Stimulated activated CD8-positive, alpha-beta memory T cell treated with anti-CD3 and anti-CD28 coated beads, Interleukin-12 subunit alpha, Interleukin-12 subunit beta, amount 100 ng/mL, for 1 hour (primary cell): ENCODE measurements around the gene CTBP2.

Experiments
- DNase-seq: peaks from one replicate; pipeline ENCODE4 v3.0.0-alpha.2; 2020; ENCODE audit warnings: low read depth

CTBP2 gene

GRCh38 chr10:124971276-124971675 lies 189.1 kb downstream of the CTBP2 start:
- DNase-seq: no peak

DNA sequence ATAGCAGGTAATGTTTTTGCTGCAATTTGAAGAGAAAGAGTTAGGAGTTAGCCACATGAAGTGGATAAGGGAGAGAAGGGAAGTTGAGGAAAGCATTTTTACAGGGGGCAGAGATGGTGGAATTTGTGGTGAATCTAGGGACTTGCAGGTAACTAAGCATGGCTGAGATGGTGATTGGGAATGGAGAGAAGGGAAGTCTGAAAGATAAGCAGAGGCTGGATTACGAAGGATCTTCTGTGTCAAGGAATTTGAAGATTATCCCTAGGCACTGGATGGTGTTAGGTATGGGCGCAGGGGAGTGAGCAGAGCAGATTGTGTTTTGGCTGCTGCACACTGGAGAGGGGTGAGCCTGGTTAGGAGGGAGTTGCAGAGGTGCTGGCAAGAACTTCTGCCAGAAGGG lies 193.1 kb downstream of the CTBP2 start:
- DNase-seq: no peak

- no peak for DNase-seq
Measured at GRCh38 chr10:124966008-124966407, 194.4 kb downstream of the CTBP2 start.

- no peak for DNase-seq
Measured at GRCh38 chr10:124963866-124964720, 196.3 kb downstream of the CTBP2 start.

GRCh38 chr10:124962421-124962820 lies 197.9 kb downstream of the CTBP2 start:
- no peak for DNase-seq

DNA sequence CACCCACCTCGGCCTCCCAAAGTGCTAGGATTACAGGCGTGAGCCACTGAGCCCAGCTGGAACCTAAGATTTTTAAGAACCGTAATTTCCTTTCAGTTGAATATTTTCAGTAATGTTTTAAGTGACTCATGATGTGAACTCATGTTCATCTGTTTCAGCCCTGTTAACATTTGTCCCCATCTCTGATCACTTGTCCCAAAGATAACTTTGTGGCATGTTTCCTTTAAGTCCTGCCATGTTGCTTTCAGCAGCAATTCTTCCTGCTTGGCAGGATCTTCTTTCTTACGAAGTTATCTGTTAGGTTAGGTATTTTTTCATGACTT lies 199.2 kb downstream of the CTBP2 start:
- DNase-seq: no peak

DNA sequence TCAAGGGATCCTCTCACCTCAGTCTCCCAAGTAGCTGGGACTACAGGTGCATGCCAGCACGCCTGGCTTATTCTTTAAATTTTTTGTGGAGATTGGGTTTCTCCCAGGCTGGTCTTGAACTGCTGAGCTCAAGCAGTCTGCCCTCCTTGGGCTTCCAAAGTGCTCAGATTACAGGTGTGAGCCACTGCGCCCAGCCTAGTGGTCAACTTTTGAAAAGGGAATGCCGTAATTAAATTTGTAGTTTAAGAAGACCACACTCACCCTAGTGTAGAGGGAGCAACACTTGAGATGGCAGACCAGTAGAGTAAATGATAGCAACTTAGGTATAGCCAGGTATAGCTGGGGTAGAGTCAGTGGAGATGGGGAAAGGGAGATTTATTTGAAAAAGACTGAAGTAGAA lies 200.8 kb downstream of the CTBP2 start:
- DNase-seq: no peak

- DNase-seq: no peak
Measured at GRCh38 chr10:124957404-124957947, 202.9 kb downstream of the CTBP2 start.

DNA sequence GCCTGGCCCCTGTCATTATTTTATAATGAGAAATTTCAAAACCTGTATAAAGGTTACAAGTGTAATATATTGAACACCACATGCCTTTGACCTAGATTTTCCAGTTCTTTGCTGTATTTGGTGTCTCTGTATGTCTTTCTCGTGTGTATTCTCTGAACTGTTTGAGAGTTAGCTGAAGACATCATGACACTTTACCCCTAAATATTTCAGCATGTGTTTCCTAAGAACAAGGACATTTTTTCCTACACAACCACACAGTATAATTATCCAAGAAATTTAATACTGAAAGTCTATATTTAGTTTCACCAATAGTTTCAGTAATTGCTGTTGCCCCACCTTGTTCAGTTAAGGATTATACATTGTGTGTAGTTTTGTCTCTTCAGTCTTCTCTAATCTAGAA lies 203.6 kb downstream of the CTBP2 start:
- no peak for DNase-seq

DNA sequence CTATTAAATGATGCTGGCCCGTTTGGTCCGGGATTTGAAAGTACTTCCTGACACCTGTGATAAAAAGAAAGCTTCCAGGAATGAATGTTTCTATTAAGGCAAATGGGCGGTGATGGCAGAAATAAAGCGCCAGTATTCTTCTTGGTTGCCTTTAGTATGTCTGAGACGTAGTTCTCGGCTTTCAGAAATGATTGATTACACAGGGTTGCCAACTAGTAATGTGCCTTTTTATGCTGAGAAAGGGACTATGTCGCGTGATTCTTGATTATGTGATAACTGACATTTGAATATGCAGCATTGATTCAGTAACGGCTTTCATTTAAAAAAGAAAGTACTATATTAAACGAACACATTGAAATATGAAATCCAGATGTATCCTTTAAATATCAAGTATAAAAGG lies 204.5 kb downstream of the CTBP2 start:
- no peak for DNase-seq

DNA sequence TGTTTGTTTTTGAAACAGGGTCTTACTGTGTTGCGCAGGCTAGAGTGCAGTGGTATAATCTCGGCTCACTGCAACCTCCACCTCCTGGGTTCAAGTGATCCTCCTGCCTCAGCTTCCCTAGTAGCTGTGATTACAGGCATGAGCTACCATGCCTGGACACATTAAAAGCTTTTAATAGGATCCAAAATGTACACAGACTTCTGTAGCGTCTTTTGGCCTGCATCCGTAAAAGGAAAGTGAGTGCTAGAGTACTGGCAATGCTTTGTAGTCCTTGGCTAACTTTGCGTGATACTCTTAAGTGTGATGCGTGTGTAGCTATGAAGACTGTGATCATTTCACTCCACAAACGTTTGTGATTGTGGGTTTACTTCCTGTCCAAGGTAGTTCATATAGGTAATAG lies 205.1 kb downstream of the CTBP2 start:
- no peak for DNase-seq

GRCh38 chr10:124953421-124953820 lies 206.9 kb downstream of the CTBP2 start:
- no peak for DNase-seq

DNA sequence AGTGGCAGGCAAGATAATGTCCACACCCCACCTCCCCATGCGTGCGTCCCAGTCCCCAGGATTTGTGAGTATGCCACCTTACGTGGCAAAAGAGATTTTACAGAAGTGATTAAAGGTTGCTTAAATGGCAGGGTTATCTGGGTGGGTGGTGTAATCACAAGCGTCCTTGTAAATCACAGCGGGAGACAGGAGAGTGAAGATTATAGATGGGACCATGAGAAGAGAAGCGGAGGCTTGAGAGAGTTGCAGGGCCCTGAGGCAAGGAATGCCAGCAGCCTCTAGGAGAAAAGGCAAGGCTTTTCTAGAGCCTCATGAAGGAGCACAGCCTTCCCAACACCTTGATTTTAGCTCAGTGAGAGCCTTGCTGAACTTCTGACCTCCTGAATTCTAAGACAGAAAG lies 208.2 kb downstream of the CTBP2 start:
- DNase-seq: no peak

DNA sequence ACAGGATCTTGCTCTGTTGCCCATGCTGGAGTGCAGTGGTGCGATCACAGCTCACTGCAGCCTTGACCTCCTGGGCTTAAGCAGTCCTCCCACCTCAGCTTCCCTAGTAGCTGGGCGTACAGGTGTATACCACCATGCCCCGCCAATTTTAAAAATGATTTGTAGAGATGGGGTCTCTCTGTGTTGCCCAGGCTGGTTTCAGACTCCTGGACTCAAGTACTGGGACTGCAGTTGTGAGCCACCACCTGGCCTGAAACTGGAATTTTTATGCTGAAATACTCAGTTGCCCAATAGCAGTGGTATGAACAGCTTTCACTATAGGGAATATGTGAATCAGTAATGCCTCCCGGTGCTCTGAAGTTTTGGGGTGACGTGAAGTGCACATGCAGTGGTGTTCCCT lies 210.8 kb downstream of the CTBP2 start:
- DNase-seq: no peak

- DNase-seq: no peak
Measured at GRCh38 chr10:124946945-124947344, 213.4 kb downstream of the CTBP2 start.

- DNase-seq: no peak
Measured at GRCh38 chr10:124944982-124945381, 215.4 kb downstream of the CTBP2 start.

GRCh38 chr10:124943301-124944092 lies 216.9 kb downstream of the CTBP2 start:
- DNase-seq: no peak

DNA sequence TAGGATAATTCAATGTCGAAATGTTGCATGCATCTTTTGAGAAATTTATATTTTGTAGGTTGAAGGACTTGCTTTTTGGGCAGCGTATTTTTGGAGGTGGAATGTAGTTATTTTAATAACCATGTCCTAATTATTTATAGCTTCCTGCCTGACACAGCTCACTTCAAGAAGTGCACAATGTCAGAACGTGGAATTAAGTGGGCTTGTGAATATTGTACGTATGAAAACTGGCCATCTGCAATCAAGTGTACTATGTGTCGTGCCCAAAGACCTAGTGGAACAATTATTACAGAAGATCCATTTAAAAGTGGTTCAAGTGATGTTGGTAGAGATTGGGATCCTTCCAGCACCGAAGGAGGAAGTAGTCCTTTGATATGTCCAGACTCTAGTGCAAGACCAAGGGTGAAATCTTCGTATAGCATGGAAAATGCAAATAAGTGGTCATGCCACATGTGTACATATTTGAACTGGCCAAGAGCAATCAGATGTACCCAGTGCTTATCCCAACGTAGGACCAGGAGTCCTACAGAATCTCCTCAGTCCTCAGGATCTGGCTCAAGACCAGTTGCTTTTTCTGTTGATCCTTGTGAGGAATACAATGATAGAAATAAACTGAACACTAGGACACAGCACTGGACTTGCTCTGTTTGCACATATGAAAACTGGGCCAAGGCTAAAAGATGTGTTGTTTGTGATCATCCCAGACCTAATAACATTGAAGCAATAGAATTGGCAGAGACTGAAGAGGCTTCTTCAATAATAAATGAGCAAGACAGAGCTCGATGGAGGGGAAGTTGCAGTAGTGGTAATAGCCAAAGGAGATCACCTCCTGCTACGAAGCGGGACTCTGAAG lies 217.8 kb downstream of the CTBP2 start:
- no peak for DNase-seq

GRCh38 chr10:124941823-124942222 lies 218.5 kb downstream of the CTBP2 start, which contains the start of gene ZRANB1:
Gene ZRANB1, plus strand, starts transcription at chr10:124942123. Its CDS starts 371 bp downstream, at chr10:124942494.
- no peak for DNase-seq

GRCh38 chr10:124939290-124939689 lies 221.1 kb downstream of the CTBP2 start:
- DNase-seq: no peak

DNA sequence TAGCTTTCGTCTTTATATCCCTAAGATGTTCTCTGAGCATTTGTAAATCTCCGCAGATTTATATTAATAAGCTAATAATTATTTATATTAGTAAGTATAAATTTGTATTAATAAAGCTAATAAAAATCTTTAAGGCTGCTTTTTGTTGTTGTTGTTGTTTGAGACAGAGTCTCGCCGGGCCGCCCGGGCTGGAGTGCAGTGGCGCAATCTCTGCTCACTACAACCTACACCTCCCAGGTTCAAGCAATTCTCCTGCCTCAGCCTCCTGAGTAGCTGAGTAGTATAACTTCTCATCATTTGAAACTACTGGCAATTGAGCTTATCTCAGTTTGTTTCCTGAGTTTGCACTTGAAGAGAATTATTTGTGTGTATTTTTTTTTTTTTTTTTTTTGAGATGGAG lies 223.6 kb downstream of the CTBP2 start:
- DNase-seq: no peak

DNA sequence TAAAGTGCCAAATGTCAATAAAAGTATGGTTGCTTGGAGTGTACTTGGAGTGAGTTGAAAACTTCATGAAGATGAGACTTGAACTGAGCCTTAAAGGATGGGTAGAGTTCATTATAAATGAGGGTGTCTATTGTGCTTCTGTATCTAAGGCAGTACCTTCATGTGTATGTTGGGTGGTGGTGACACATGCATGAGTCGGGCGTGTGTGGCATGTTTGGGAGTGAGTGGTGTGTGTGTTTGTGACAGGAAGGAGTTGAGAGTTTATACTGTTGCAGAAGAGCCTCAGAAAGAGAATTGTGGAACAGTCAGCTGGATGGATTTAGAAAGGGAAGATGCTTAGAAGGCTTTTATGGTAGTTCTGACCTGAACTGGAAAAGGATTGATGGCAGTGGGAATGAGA lies 224.4 kb downstream of the CTBP2 start:
- DNase-seq: no peak
